AG10803 (cell line): ENCODE measurements around the gene AFF3.
A peak's percentile ranks its signal among the peaks of the same experiment; 100 is the strongest.

Experiments
- DNase-seq: peaks from one replicate; pipeline ENCODE4 v3.0.0; 2010; ENCODE audit warnings: low read depth
- H3K4me3 ChIP-seq: 2 replicates; pipeline ENCODE4 v1.5.1; 2011; ENCODE audit warnings: mild to moderate bottlenecking, low read length, control low read depth
- TF ChIP-seq, protein P1 (sequence below): conservative IDR thresholded peaks from 2 replicates; pipeline ENCODE4 v1.5.1; 2011; ENCODE audit warnings: mild to moderate bottlenecking, low read length, control low read depth, inconsistent platforms

The AFF3 gene

DNA sequence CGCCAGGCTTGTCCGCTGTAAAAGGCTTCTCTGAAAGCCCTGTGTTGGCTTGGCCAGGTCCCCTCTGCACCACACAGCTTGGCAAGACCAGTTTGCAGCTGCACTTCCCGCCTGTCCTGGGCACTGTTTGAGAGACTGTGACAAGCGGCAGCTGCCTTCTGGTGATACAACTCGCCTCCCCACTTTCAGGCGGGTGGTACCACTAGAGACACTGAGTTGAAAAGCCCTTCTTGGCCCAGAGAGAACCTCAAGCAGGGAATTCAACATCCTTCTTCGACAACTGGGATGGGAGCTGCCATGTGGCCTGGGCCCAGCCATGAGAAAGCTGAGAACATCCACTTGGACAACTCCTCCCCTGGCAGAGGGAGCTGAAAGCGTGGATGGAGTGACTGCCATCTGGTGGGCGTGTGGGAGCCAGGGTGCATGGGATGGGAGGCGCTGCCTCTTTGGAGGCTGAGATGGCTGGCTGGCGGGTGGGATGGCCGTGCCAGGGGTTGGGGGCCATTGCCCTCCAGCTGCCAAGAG, 527.1 kb downstream of the AFF3 start:
- TF ChIP-seq, protein P1, sequence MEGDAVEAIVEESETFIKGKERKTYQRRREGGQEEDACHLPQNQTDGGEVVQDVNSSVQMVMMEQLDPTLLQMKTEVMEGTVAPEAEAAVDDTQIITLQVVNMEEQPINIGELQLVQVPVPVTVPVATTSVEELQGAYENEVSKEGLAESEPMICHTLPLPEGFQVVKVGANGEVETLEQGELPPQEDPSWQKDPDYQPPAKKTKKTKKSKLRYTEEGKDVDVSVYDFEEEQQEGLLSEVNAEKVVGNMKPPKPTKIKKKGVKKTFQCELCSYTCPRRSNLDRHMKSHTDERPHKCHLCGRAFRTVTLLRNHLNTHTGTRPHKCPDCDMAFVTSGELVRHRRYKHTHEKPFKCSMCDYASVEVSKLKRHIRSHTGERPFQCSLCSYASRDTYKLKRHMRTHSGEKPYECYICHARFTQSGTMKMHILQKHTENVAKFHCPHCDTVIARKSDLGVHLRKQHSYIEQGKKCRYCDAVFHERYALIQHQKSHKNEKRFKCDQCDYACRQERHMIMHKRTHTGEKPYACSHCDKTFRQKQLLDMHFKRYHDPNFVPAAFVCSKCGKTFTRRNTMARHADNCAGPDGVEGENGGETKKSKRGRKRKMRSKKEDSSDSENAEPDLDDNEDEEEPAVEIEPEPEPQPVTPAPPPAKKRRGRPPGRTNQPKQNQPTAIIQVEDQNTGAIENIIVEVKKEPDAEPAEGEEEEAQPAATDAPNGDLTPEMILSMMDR: 0 out of 2 replicates have a peak, but pooled peaks have one; percentile 1
- DNase-seq: no peak
- no peak overlapping the region for H3K4me3 ChIP-seq

DNA sequence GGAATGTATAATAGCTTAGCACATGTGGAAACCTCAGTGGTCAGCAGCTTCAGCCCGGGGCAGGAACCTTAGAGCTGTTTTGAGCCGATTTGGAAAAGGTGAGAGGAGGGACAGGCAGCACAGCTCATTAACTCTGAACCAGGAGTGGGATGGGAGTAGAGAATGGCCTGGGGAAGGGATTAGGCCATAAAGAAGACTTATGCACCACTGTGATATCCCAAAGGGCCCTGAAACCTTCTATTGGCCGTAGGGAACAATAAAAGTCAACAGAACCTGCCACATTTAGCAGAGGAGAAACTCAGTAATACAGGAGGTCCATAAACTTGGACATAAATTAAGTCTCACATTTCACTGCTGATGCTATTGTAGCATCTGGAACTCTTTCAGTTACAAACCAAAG, 528.4 kb downstream of the AFF3 start:
- H3K4me3 ChIP-seq: no peak overlapping the region
- peak; percentile 45 for DNase-seq
- TF ChIP-seq, protein P1: no peak

DNA sequence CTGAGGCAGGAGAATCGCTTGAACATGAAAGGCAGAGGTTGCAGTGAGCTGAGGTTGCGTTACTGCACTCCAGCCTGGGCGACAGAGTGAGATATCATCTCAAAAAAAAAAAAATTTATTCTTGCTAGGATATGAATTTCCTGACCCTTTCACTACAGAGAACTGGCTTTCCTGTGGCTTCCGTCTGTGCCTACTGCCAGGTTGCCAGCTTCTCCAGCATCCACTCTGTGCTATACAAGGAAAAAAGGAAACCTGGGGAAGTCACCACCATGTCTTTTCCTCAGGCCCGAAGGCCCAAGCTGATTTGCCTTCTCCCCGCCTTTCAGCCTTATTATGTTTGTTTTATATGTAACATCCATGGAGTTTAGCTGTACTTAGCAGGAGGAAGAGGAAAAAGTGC, 530.6 kb downstream of the AFF3 start:
- H3K4me3 ChIP-seq: no peak overlapping the region
- TF ChIP-seq, protein P1: no peak
- no peak for DNase-seq

DNA sequence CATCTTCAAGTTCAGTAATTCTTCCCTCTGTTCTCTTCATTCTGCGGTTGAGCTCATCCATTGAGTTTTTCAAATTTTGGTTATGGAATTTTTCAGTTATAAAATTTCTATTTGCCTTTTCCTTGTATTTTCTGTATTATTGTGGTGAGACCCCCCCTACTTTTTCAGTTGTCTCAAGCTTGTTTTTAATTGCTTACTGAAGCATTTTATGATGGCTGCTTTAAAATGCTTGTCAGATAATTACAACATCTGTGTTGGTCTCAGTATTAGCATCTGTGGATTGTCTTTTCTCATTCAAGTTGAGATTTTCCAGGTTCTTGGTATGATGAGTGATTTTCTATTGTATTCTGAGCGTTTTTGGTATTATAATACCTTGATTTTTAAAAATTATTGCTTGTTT, 531.4 kb downstream of the AFF3 start:
- TF ChIP-seq, protein P1: no peak
- no peak overlapping the region for H3K4me3 ChIP-seq
- DNase-seq: no peak

DNA sequence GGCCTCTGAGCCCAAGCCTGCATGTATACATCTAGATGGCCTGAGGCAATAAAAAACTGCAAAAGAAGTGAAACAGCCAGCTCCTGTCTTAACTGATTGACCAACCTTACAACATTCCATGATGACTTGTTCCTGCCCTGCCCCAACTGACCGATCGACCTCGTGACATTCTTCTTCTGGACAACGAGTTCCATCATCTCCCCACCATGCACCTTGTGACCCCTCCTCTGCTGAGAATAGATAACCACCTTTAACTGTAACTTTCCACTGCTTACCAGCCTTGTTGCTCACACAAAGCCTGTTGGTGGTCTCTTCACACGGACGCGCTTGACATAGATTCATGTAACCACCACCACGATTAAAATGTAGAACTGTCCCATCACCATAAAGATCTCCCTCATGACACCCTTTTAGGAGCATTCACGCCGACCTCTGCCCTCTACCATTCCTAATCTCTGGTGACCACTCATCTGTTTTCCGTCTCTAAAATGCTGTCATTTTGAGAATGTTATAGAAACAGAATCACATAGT, 532.5 kb downstream of the AFF3 start:
- TF ChIP-seq, protein P1: no peak
- no peak for DNase-seq
- no peak overlapping the region for H3K4me3 ChIP-seq

DNA sequence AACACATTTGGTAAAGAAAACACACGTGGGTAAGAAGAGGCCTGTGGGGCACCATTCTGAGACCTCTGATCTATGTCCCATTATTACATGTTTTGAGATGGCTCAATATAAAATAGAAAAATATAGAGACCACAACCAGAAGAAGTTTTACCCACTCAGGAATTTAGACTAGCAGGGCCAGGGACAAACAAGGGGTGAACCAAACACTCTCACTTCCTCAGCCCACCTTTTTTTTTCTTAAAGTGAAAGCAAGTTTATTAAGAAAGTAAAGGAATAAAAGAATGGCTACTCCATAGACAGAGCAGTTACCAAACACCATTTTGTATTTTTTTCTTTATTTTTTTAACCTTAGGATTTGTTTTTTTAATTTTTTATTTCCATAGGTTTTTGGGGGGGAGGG, 533.5 kb downstream of the AFF3 start:
- no peak for DNase-seq
- TF ChIP-seq, protein P1: no peak
- no peak overlapping the region for H3K4me3 ChIP-seq

DNA sequence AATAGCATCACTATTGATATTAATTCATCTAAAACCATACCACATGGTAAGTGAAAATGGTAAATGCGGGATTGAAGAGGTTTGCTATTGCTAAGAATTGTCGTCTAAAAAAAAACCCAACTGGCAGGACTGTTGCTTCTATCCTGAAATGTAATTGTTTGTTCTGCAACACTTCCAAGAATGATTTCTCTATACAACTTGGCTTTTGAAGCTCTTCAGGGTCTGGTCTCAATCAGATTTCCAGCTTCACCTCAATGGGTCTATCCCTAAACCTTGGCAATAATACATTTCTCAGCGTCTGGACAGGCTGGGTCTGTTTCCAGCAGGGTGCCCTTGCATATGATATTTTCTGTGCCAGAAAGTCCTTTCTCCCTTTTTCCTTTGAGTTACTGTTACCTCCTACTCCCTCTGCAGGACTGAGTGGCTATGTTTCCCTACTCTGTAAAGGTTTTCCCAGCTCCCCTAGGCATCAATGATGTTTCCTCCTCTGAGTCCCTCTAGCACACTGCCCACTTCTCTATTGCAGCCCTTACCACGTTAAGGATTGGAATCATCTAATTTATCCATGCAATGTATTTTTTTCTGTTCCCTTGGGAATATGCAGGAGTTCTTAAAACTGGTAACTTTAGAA, 534.4 kb downstream of the AFF3 start:
- no peak overlapping the region for H3K4me3 ChIP-seq
- DNase-seq: peak; percentile 12
- TF ChIP-seq, protein P1: peak; percentile 37; the same call in 1 of the 2 replicates
